Skeletal muscle satellite cell (primary cell): ENCODE measurements around the gene BCAT1.
"Not testable (repeated sequence)": the region's sequence is repeated elsewhere in the genome, so short reads cannot be mapped to it uniquely, and the experiment has no call there.

ENCODE experiments used
- H3K27me3 ChIP-seq: 2 replicates; pipeline ENCODE4 v1.7.0; 2013; ENCODE audit warnings: low read length; ENCODE audit not compliant: control insufficient read depth, insufficient read depth
- H3K36me3 ChIP-seq: 2 replicates; pipeline ENCODE4 v1.7.0; 2013; ENCODE audit warnings: mild to moderate bottlenecking, control low read depth, low read length; ENCODE audit not compliant: insufficient read depth
- H3K4me1 ChIP-seq: 2 replicates; pipeline ENCODE4 v1.7.0; 2013; ENCODE audit warnings: low read length; ENCODE audit not compliant: control insufficient read depth, insufficient read depth
- H3K4me2 ChIP-seq: 2 replicates; pipeline ENCODE4 v1.7.0; 2013; ENCODE audit warnings: mild to moderate bottlenecking, low read length
- H3K4me3 ChIP-seq: 2 replicates; pipeline ENCODE4 v1.7.0; 2013; ENCODE audit warnings: low read length
- H3K9ac ChIP-seq: 2 replicates; pipeline ENCODE4 v1.7.0; 2013; ENCODE audit warnings: mild to moderate bottlenecking, low read depth, low read length, moderate library complexity
- H3K9me3 ChIP-seq: replicated peaks from 2 replicates; pipeline ENCODE4 v1.7.0; 2013; ENCODE audit warnings: mild to moderate bottlenecking, control low read depth, low read length

The BCAT1 gene

GRCh38 chr12:24921251-24922038 lies 27.5 kb downstream of the BCAT1 start:
- H3K4me3 ChIP-seq, result no peak overlapping the region
- H3K4me2 ChIP-seq, result no peak overlapping the region
- no peaks in the 10 kb centered on the region for H3K27me3 ChIP-seq
- H3K9ac ChIP-seq, result no peak overlapping the region
- H3K9me3 ChIP-seq, result no peaks in the 10 kb centered on the region
- peaks cover 20% of the 10 kb centered on the region for H3K4me1 ChIP-seq
- H3K36me3 ChIP-seq, result no peaks in the 10 kb centered on the region

- no peak overlapping the region for H3K4me3 ChIP-seq
- no peak overlapping the region for H3K4me2 ChIP-seq
- H3K9me3 ChIP-seq, result no peaks in the 10 kb centered on the region
- H3K4me1 ChIP-seq, result peaks cover 20% of the 10 kb centered on the region
- H3K9ac ChIP-seq, result no peak overlapping the region
- H3K27me3 ChIP-seq, result no peaks in the 10 kb centered on the region
- H3K36me3 ChIP-seq, result no peaks in the 10 kb centered on the region
Measured at GRCh38 chr12:24920141-24920540, 28.8 kb downstream of the BCAT1 start.

- peaks cover 20% of the 10 kb centered on the region for H3K4me1 ChIP-seq
- H3K9me3 ChIP-seq, result no peaks in the 10 kb centered on the region
- H3K27me3 ChIP-seq, result no peaks in the 10 kb centered on the region
- no peak overlapping the region for H3K4me3 ChIP-seq
- no peaks in the 10 kb centered on the region for H3K36me3 ChIP-seq
- H3K4me2 ChIP-seq, result no peak overlapping the region
- no peak overlapping the region for H3K9ac ChIP-seq
Measured at GRCh38 chr12:24919346-24920001, 29.4 kb downstream of the BCAT1 start.

DNA sequence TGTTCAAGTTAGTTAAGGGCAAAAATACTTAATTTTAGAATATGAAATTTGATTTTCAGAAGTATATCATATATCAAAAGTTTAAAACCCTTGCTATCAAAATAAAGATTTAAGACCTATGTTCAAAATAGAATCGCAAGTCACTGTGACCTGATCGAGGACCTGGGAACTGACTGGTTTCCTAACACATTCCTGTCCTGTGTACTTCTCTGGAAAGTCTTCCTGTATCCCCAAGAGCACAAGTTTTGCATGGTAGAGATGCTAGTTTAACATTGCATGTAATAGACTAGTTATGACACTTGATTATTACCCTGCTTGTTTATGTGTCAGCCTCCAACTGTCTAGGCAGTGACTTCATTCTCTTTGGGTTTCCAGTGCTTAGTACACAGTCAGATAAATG lies 30.3 kb downstream of the BCAT1 start:
- no peak overlapping the region for H3K4me2 ChIP-seq
- H3K9ac ChIP-seq, result no peak overlapping the region
- no peaks in the 10 kb centered on the region for H3K9me3 ChIP-seq
- peaks cover 20% of the 10 kb centered on the region for H3K4me1 ChIP-seq
- H3K4me3 ChIP-seq, result no peak overlapping the region
- no peaks in the 10 kb centered on the region for H3K27me3 ChIP-seq
- no peaks in the 10 kb centered on the region for H3K36me3 ChIP-seq

DNA sequence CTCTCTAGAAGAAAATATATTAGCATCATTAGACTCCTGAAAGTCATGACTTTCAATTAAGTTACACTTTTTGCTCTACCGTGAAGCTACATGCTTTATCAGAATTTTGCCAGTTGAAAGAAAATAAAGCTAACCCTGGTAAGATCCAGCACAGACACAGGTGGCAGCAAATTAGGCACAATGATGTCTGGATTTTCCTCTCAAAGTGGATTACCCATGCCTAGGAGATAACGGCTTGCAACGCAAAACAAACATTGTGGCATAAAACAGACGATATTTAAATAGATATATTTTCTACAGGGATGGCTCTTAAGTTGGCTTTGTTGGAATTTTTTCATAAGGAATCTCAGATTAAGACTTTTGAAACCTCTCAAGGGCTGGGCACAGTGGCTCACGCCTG lies 33.4 kb downstream of the BCAT1 start:
- Histone ChIP-seq H3K9ac (no peak overlapping the region), H3K27me3 (no peaks in the 10 kb centered on the region), H3K4me3 (no peak overlapping the region), H3K4me2 (no peak overlapping the region), H3K36me3 (no peaks in the 10 kb centered on the region), H3K9me3 (no peaks in the 10 kb centered on the region), H3K4me1 (peaks cover 15% of the 10 kb centered on the region)

DNA sequence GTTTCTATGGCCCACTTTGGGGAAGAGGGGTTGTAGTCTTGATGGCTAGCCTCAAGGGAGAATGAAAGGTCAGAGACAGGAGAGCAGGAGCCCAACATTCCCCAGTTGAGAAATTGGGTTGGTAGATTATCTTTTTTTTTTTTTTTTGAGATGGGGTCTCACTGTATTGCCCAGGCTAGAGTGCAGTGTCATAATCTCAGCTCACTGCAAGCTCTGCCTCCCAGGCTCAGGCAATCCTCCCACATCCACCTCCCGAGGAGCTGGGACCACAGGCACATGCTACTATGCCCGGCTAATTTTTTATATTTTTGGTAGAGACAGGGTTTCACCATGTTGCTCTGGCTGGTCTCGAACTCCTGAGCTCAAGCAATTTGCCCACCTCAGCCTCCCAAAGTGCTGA lies 34.9 kb downstream of the BCAT1 start:
- H3K9me3 ChIP-seq, result no peaks in the 10 kb centered on the region
- peaks cover 11% of the 10 kb centered on the region for H3K4me1 ChIP-seq
- H3K9ac ChIP-seq, result no peak overlapping the region
- H3K36me3 ChIP-seq, result no peaks in the 10 kb centered on the region
- no peak overlapping the region for H3K4me3 ChIP-seq
- H3K27me3 ChIP-seq, result no peaks in the 10 kb centered on the region
- H3K4me2 ChIP-seq, result no peak overlapping the region

DNA sequence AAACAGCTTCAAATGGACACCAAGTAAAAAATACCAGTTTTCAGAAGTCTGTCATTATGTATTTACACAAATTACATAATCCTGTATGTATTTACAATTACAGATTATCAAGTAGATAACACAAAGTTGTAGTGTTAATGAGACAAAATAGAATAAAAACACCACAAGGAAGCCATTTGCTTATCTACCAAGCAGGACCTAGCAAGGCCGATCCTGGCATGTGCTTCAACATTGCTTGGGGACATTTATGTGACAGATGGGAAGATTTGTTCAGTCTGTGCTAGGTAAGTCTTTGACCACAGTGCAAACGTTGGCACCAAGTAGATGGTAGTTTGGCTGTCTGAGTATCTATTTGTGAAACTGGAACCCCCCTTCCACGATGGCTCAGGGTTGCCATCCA lies 35.8 kb downstream of the BCAT1 start:
- no peak overlapping the region for H3K4me3 ChIP-seq
- no peak overlapping the region for H3K4me2 ChIP-seq
- no peak overlapping the region for H3K9ac ChIP-seq
- no peaks in the 10 kb centered on the region for H3K36me3 ChIP-seq
- H3K27me3 ChIP-seq, result no peaks in the 10 kb centered on the region
- H3K9me3 ChIP-seq, result no peaks in the 10 kb centered on the region
- H3K4me1 ChIP-seq, result peaks cover 11% of the 10 kb centered on the region

- H3K27me3 ChIP-seq, result no peaks in the 10 kb centered on the region
- H3K4me2 ChIP-seq, result peak overlapping the region; percentile 42
- no peaks in the 10 kb centered on the region for H3K36me3 ChIP-seq
- H3K9me3 ChIP-seq, result no peaks in the 10 kb centered on the region
- H3K4me3 ChIP-seq, result no peak overlapping the region
- H3K4me1 ChIP-seq, result peaks cover 11% of the 10 kb centered on the region
- no peak overlapping the region for H3K9ac ChIP-seq
Measured at GRCh38 chr12:24911271-24911791, 37.6 kb downstream of the BCAT1 start.

GRCh38 chr12:24910192-24910591 lies 38.7 kb downstream of the BCAT1 start:
- H3K9me3 ChIP-seq, H3K4me2 ChIP-seq: not testable (repeated sequence)
- peaks cover 14% of the 10 kb centered on the region for H3K4me1 ChIP-seq

GRCh38 chr12:24909667-24910066 lies 39.2 kb downstream of the BCAT1 start:
- no peak overlapping the region for H3K4me3 ChIP-seq
- no peak overlapping the region for H3K4me2 ChIP-seq
- H3K36me3 ChIP-seq, result no peaks in the 10 kb centered on the region
- H3K9me3 ChIP-seq, result no peaks in the 10 kb centered on the region
- peaks cover 14% of the 10 kb centered on the region for H3K4me1 ChIP-seq
- no peak overlapping the region for H3K9ac ChIP-seq
- H3K27me3 ChIP-seq, result no peaks in the 10 kb centered on the region

More at GRCh38 chr12:24910192-24910591, 38.7 kb downstream of the BCAT1 start:
- H3K4me3 ChIP-seq, H3K9ac ChIP-seq, H3K36me3 ChIP-seq, H3K27me3 ChIP-seq: not testable (repeated sequence)

GRCh38 chr12:24907464-24907863 lies 41.4 kb downstream of the BCAT1 start:
- peaks cover 10% of the 10 kb centered on the region for H3K4me1 ChIP-seq
- no peaks in the 10 kb centered on the region for H3K9me3 ChIP-seq
- no peak overlapping the region for H3K9ac ChIP-seq
- no peak overlapping the region for H3K4me2 ChIP-seq
- no peak overlapping the region for H3K4me3 ChIP-seq
- H3K27me3 ChIP-seq, result no peaks in the 10 kb centered on the region
- no peaks in the 10 kb centered on the region for H3K36me3 ChIP-seq

DNA sequence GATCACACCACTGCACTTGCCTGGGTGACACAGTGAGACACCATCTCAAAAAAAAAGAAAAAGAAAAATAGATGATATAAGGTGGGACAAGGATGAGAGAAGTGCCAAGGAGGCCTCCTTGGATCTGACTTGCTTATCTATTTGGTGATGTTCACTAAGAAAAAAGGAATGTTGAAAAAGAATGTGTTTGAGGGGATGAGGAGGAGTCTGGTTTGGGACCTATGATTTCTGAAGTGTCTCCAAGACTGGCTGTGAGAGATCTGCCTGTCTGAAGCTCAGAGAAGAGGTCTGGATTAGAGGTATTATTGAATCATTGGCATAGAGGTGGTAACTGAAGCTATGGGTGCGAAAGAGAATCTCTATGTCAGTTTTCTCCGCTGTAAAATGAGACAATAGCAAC lies 42.8 kb downstream of the BCAT1 start:
- Histone ChIP-seq H3K9ac (no peak overlapping the region), H3K4me1 (peaks cover 13% of the 10 kb centered on the region), H3K27me3 (no peaks in the 10 kb centered on the region), H3K4me3 (no peak overlapping the region), H3K9me3 (no peaks in the 10 kb centered on the region), H3K4me2 (no peak overlapping the region), H3K36me3 (no peaks in the 10 kb centered on the region)
